Prostate gland (tissue), 2 donors: ENCODE results near the gene DOK1. TPM values are rescaled to one million over a fixed set of nuclear protein-coding genes. Genes with fewer than 3 reads are reported as not detected.

Experiments used
- DNase-seq: peaks from one replicate; pipeline ENCODE4 v3.0.0-alpha.2; 2019; ENCODE audit warnings: low spot score
- H3K27ac ChIP-seq, 2 donors: fragments of 200-600 bp; sonication (generic); 2 replicates each; pipeline ENCODE4 v1.5.1; 2017 to 2019
- H3K27me3 ChIP-seq: fragments of 200-600 bp; sonication (generic); replicated peaks from 2 replicates; pipeline ENCODE4 v1.5.1; 2019; ENCODE audit not compliant: insufficient read depth
- H3K36me3 ChIP-seq, 2 donors: fragments of 200-600 bp; sonication (generic); 1 replicate in 1 of 2; 2 replicates in 1 of 2; pipeline versions ENCODE4 v1.5.1 to v1.8.1; 2017 to 2019
- H3K4me1 ChIP-seq: fragments of 200-600 bp; sonication (generic); replicated peaks from 2 replicates; pipeline ENCODE4 v1.5.1; 2019
- H3K4me3 ChIP-seq, 2 donors: fragments of 200-600 bp; sonication (generic); 2 replicates each; pipeline ENCODE4 v1.5.1; 2017 to 2019
- H3K9me3 ChIP-seq: fragments of 200-600 bp; sonication (generic); 2 replicates; pipeline ENCODE4 v1.5.1; 2017
- CTCF ChIP-seq, 4 experiments: fragments of 200-600 bp in 2 of 4; fragments of 450-650 bp in 2 of 4; sonication (generic) in 2 of 4; IDR thresholded peaks; 1 replicate in 3 of 4; 2 replicates in 1 of 4; pipeline ENCODE4 v1.5.1; 2016 to 2019; ENCODE audit warnings: antibody characterized with exemption in 4 of 4, mild to moderate bottlenecking in 2 of 4, moderate library complexity in 2 of 4
- POLR2A ChIP-seq: fragments of 450-650 bp; IDR thresholded peaks from one replicate; pipeline ENCODE4 v1.6.1; 2016; ENCODE audit warnings: antibody characterized with exemption, mild to moderate bottlenecking
- POLR2AphosphoS5 ChIP-seq: sonication (generic); formaldehyde crosslinking; IDR thresholded peaks from one replicate; pipeline ENCODE4 v1.6.1; 2017; ENCODE audit warnings: antibody characterized with exemption
- WGBS: methylation state at CpG from one replicate; pipeline ENCODE4 v1.1.5; 2018; 5-methylcytosine and 5-hydroxymethylcytosine counted together
- intact Hi-C: fragments of 100-400 bp; cut with DNase I; formaldehyde crosslinking; loops from one replicate; pipeline ENCODE4 v1.14.2; 2022
- total RNA-seq, 2 donors: library from RNA; depleted of rRNA; stranded (reverse); fragments of >200 nt; gene quantifications; one replicate each; pipeline ENCODE4 v1.1.0, GENCODE V29; 2016

The DOK1 gene
- total RNA-seq, 2 donors from 2014 or later: 4.5 to 18.9 TPM

GRCh38 chr2:74526649-74527230 is 27.8 kb upstream of the DOK1 start:
- intact Hi-C loops: loop anchor here (10.0 kb wide), 1 partner anchor 58 kb away; no protein-coding TSS in a partner anchor
- no peaks in the 10 kb centered on the region for H3K9me3 ChIP-seq
- 98% methylated on average over 11 of the region's 11 CpGs for WGBS
- no peak overlapping the region for H3K27ac ChIP-seq
- no peak for DNase-seq
- no peak for TF ChIP-seq POLR2AphosphoS5
- no peak for TF ChIP-seq CTCF (IDR thresholded peaks at IDR 0.05)
- TF ChIP-seq POLR2A: no peak
- H3K4me1 ChIP-seq: peaks cover 7% of the 10 kb centered on the region
- peaks cover 0 to 4% of the 10 kb centered on the region in 2 donors for H3K36me3 ChIP-seq
- H3K4me3 ChIP-seq: no peak overlapping the region
- H3K27me3 ChIP-seq: no peaks in the 10 kb centered on the region

- Histone ChIP-seq H3K4me3 (no peak overlapping the region), H3K36me3 (peaks cover 0 to 4% of the 10 kb centered on the region in 2 donors), H3K9me3 (no peaks in the 10 kb centered on the region), H3K27me3 (no peaks in the 10 kb centered on the region), H3K4me1 (peaks cover 7% of the 10 kb centered on the region), H3K27ac (no peak overlapping the region)
- 93% methylated on average over 9 of the region's 9 CpGs for WGBS
- DNase-seq: no peak
- TF ChIP-seq CTCF (IDR thresholded peaks at IDR 0.05) (no peak), POLR2AphosphoS5 (no peak), POLR2A (no peak)
- intact Hi-C loops: loop anchor here (10.0 kb wide), 1 partner anchor 57 kb away; no protein-coding TSS in a partner anchor
Observed at GRCh38 chr2:74527741-74528140, 26.8 kb upstream of the DOK1 start.

DNA sequence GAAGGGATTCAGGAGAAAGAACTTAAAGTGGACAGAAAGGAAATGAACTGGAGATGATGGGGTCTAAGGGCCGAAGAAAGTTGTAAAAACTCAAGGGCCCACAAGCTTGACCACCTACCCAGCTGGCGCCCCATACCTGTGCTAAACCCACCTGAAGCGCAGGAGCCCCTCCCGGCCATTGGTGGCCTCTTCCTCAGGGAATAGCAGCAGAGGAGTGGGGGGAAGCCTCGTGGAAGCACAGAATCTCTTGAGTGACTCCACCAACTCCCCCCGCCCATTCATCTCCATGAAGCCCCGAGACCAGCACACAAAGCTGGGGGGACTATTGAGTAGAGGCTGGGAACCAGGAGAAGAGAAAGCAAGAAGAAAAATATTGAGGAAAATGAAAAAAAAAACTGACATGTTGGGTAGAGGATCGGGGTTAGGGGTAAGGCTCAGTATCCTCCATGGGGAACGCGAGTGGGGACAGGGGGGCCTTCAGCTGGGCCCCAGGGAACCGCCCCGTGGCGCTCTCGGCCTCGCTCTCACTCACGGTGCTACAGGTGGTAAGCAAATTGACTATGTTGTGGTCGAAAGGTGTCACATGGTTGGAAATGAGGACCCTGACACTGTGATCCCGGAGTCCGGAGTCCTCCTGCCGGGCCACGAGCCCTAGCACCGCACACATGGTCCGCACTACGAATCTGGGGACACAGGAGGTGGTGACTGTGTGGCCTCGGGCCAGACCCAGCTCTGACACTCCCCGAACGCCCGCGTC is 25.7 kb upstream of the DOK1 start:
- 28% methylated on average over 17 of the region's 29 CpGs for WGBS
- peaks cover 7% of the 10 kb centered on the region for H3K4me1 ChIP-seq

GRCh38 chr2:74529357-74530238 is 24.9 kb upstream of the DOK1 start, which contains the start of the genes AUP1 and HTRA2:
TSS of gene AUP1 (minus strand) at chr2:74529706. CDS start at chr2:74529629, 77 bp downstream.
TSS of gene HTRA2 (plus strand) at chr2:74529933. CDS start at chr2:74530007, 74 bp downstream.
- TF ChIP-seq POLR2A (peak; percentile 47), POLR2AphosphoS5 (peak; percentile 98), CTCF (IDR thresholded peaks at IDR 0.05) (peak in 2 of 4 experiments; percentile 30 to 31)
- H3K36me3 ChIP-seq: peaks cover 0 to 4% of the 10 kb centered on the region in 2 donors
- H3K4me1 ChIP-seq: peaks cover 7% of the 10 kb centered on the region
- peak; percentile 99 for DNase-seq
- H3K27ac ChIP-seq: peak within 1 kb of the TSS; percentile 67 to 82
- under 1% methylated on average over 86 of the region's 87 CpGs for WGBS
- intact Hi-C loops: loop anchor here (1.0 to 10.0 kb wide), 2 partner anchors 46 to 55 kb away; partner anchors contain the start of gene TTC31
- H3K27me3 ChIP-seq: no peaks in the 10 kb centered on the region
- H3K9me3 ChIP-seq: no peaks in the 10 kb centered on the region
- peak within 1 kb of the TSS; percentile 63 to 89 for H3K4me3 ChIP-seq

More for the DNA sequence above, 25.7 kb upstream of the DOK1 start:
- intact Hi-C loops: loop anchor here (1.0 to 10.0 kb wide), 2 partner anchors 45 to 56 kb away; partner anchors contain the start of gene TTC31
- no peak for TF ChIP-seq POLR2A
- no peak for TF ChIP-seq CTCF (IDR thresholded peaks at IDR 0.05)
- TF ChIP-seq POLR2AphosphoS5: no peak
- Histone ChIP-seq H3K36me3 (peaks cover 0 to 4% of the 10 kb centered on the region in 2 donors), H3K4me3 (peak overlapping the region; percentile 63 to 89), H3K27me3 (no peaks in the 10 kb centered on the region), H3K9me3 (no peaks in the 10 kb centered on the region), H3K27ac (peak overlapping the region; percentile 67 to 82)
- DNase-seq: no peak
